Fibroblast of lung (primary cell): ENCODE data around the gene PDK1. TPM values are rescaled to one million over a fixed set of nuclear protein-coding genes. Genes with fewer than 3 reads are reported as not detected.
A peak's percentile ranks its signal among the peaks of the same experiment; 100 is the strongest.

Experiments
- DNase-seq, 2 donors: peaks; one replicate each; pipeline versions ENCODE4 v3.0.0 to v3.0.0-alpha.2; 2010; ENCODE audit warnings: low read depth in 2 of 2
- H2AFZ ChIP-seq: 2 replicates; pipeline ENCODE4 v1.5.1; 2012; ENCODE audit warnings: low read length, control low read depth, inconsistent platforms
- H3K27ac ChIP-seq: 2 replicates; pipeline ENCODE4 v1.5.1; 2011; ENCODE audit warnings: low read length, control low read depth; ENCODE audit not compliant: insufficient read depth
- H3K27me3 ChIP-seq: 2 replicates; pipeline ENCODE4 v1.5.1; 2011; ENCODE audit warnings: mild to moderate bottlenecking, low read length; ENCODE audit not compliant: control insufficient read depth, insufficient read depth
- H3K36me3 ChIP-seq: 2 replicates; pipeline ENCODE4 v1.5.1; 2011; ENCODE audit warnings: low read length; ENCODE audit not compliant: control insufficient read depth, insufficient read depth
- H3K4me1 ChIP-seq: 2 replicates; pipeline ENCODE4 v1.5.1; 2011; ENCODE audit warnings: low read length; ENCODE audit not compliant: control insufficient read depth, insufficient read depth; ENCODE audit errors: extremely low read depth
- H3K4me2 ChIP-seq: 2 replicates; pipeline ENCODE4 v1.5.1; 2011; ENCODE audit warnings: low read length, control low read depth; ENCODE audit not compliant: insufficient read depth; ENCODE audit errors: extremely low read depth
- H3K4me3 ChIP-seq, 4 experiments: fragments of 200-600 bp in 1 of 4; sonication (generic) in 1 of 4; replicated peaks in 1 of 4; 2 replicates each; pipeline ENCODE4 v1.5.1; 2011 to 2016; ENCODE audit warnings: low read length in 4 of 4, low read depth in 3 of 4, mild to moderate bottlenecking in 3 of 4, control low read depth in 2 of 4, inconsistent platforms in 1 of 4, mixed read lengths in 1 of 4; ENCODE audit not compliant: insufficient read depth in 1 of 4; ENCODE audit errors: control extremely low read depth in 1 of 4
- H3K79me2 ChIP-seq: 2 replicates; pipeline ENCODE4 v1.5.1; 2012; ENCODE audit warnings: mild to moderate bottlenecking, low read length, inconsistent platforms; ENCODE audit not compliant: control insufficient read depth, insufficient read depth
- H3K9ac ChIP-seq: 2 replicates; pipeline ENCODE4 v1.5.1; 2011; ENCODE audit warnings: mild to moderate bottlenecking, low read length, control low read depth; ENCODE audit not compliant: insufficient read depth
- H3K9me3 ChIP-seq: 2 replicates; pipeline ENCODE4 v1.5.1; 2012; ENCODE audit warnings: low read depth, low read length; ENCODE audit not compliant: control insufficient read depth, insufficient read depth
- H4K20me1 ChIP-seq: 2 replicates; pipeline ENCODE4 v1.5.1; 2011; ENCODE audit warnings: low read length; ENCODE audit not compliant: control insufficient read depth, insufficient read depth; ENCODE audit errors: extremely low read depth
- EZH2 ChIP-seq: IDR thresholded peaks from 2 replicates; pipeline ENCODE4 v1.5.1; 2012; ENCODE audit warnings: low read length, control low read depth, mild to moderate bottlenecking; ENCODE audit errors: missing control alignments
- polyA plus RNA-seq, 2 donors: library from polyadenylated mRNA; depleted of rRNA in 1 of 2; stranded (reverse) in 1 of 2; unstranded in 1 of 2; fragments of >200 nt; gene quantifications; 2 replicates each; pipeline ENCODE4 v1.2.1, GENCODE V29; 2011 to 2012; ENCODE audit warnings: missing spikeins in 1 of 2
- total RNA-seq: library from RNA; depleted of rRNA; stranded (reverse); fragments of >200 nt; gene quantifications from 2 replicates; pipeline ENCODE4 v1.2.1, GENCODE V29; 2014
- TF ChIP-seq, protein P1 (sequence below), 2 donors: IDR thresholded peaks in 1 of 2; conservative IDR thresholded peaks in 1 of 2; 1 replicate in 1 of 2; 2 replicates in 1 of 2; pipeline ENCODE4 v1.5.1; 2011 to 2012; ENCODE audit warnings: low read length in 2 of 2, control low read depth in 1 of 2, inconsistent platforms in 1 of 2, low read depth in 1 of 2, mild to moderate bottlenecking in 1 of 2

Gene PDK1
- total and polyA plus RNA-seq, 2 donors (not counting 1 experiment from before 2014, with no cell fraction given) = 11.2 to 63.0 TPM

GRCh38 chr2:172609488-172609887 is 53.6 kb downstream of the PDK1 start:
- no peak for TF ChIP-seq EZH2
- TF ChIP-seq, protein P1, sequence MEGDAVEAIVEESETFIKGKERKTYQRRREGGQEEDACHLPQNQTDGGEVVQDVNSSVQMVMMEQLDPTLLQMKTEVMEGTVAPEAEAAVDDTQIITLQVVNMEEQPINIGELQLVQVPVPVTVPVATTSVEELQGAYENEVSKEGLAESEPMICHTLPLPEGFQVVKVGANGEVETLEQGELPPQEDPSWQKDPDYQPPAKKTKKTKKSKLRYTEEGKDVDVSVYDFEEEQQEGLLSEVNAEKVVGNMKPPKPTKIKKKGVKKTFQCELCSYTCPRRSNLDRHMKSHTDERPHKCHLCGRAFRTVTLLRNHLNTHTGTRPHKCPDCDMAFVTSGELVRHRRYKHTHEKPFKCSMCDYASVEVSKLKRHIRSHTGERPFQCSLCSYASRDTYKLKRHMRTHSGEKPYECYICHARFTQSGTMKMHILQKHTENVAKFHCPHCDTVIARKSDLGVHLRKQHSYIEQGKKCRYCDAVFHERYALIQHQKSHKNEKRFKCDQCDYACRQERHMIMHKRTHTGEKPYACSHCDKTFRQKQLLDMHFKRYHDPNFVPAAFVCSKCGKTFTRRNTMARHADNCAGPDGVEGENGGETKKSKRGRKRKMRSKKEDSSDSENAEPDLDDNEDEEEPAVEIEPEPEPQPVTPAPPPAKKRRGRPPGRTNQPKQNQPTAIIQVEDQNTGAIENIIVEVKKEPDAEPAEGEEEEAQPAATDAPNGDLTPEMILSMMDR (conservative IDR thresholded peaks at IDR 0.05 in 1 of 2, IDR thresholded peaks at IDR 0.05 in 1 of 2; ENCODE audit: low read depth in 1 of 2, low read length in 2 of 2) = no peak
- H3K27me3 ChIP-seq = no peaks in the 10 kb centered on the region
- H3K9me3 ChIP-seq = no peaks in the 10 kb centered on the region
- H3K27ac ChIP-seq = no peak overlapping the region
- no peaks in the 10 kb centered on the region for H3K79me2 ChIP-seq
- no peak overlapping the region for H3K4me3 ChIP-seq
- no peak overlapping the region for H3K9ac ChIP-seq
- DNase-seq = no peak
- no peaks in the 10 kb centered on the region for H3K36me3 ChIP-seq
- no peaks in the 10 kb centered on the region for H4K20me1 ChIP-seq
- no peak overlapping the region for H3K4me2 ChIP-seq
- no peaks in the 10 kb centered on the region for H3K4me1 ChIP-seq
- H2AFZ ChIP-seq = no peak overlapping the region

GRCh38 chr2:172612051-172612450 is 56.2 kb downstream of the PDK1 start:
- H3K9me3 ChIP-seq = no peaks in the 10 kb centered on the region
- no peaks in the 10 kb centered on the region for H3K27me3 ChIP-seq
- no peaks in the 10 kb centered on the region for H4K20me1 ChIP-seq
- DNase-seq = no peak
- H3K36me3 ChIP-seq = no peaks in the 10 kb centered on the region
- H3K4me1 ChIP-seq = no peaks in the 10 kb centered on the region
- no peak overlapping the region for H3K27ac ChIP-seq
- H2AFZ ChIP-seq = no peak overlapping the region
- TF ChIP-seq, protein P1 (conservative IDR thresholded peaks at IDR 0.05 in 1 of 2, IDR thresholded peaks at IDR 0.05 in 1 of 2; ENCODE audit: low read depth in 1 of 2, low read length in 2 of 2) = no peak
- TF ChIP-seq EZH2 = no peak
- no peak overlapping the region for H3K4me2 ChIP-seq
- H3K4me3 ChIP-seq = no peak overlapping the region
- H3K9ac ChIP-seq = no peak overlapping the region
- no peaks in the 10 kb centered on the region for H3K79me2 ChIP-seq

GRCh38 chr2:172613040-172613439 is 57.1 kb downstream of the PDK1 start:
- no peaks in the 10 kb centered on the region for H3K4me1 ChIP-seq
- no peaks in the 10 kb centered on the region for H3K79me2 ChIP-seq
- H3K4me3 ChIP-seq = no peak overlapping the region
- H2AFZ ChIP-seq = no peak overlapping the region
- no peak overlapping the region for H3K4me2 ChIP-seq
- no peaks in the 10 kb centered on the region for H4K20me1 ChIP-seq
- H3K9ac ChIP-seq = no peak overlapping the region
- H3K27me3 ChIP-seq = no peaks in the 10 kb centered on the region
- DNase-seq = peak; percentile 14 to 59
- no peaks in the 10 kb centered on the region for H3K9me3 ChIP-seq
- no peaks in the 10 kb centered on the region for H3K36me3 ChIP-seq
- no peak for TF ChIP-seq EZH2
- TF ChIP-seq, protein P1 (conservative IDR thresholded peaks at IDR 0.05 in 1 of 2, IDR thresholded peaks at IDR 0.05 in 1 of 2; ENCODE audit: low read depth in 1 of 2, low read length in 2 of 2) = no peak
- no peak overlapping the region for H3K27ac ChIP-seq
